OCI-LY3 (cell line): Measurements from ENCODE around the gene KIRREL1.

Source experiments
- H2AFZ ChIP-seq: fragments of 200-600, 300-600 bp; shearing (Covaris generic); 2 replicates; pipeline ENCODE4 v1.6.0; 2014; ENCODE audit warnings: antibody characterized with exemption, low read depth, low read length
- H3K27ac ChIP-seq: fragments of 200-600, 300-600 bp; sonication (generic); 2 replicates; pipeline ENCODE4 v1.5.1; 2014; ENCODE audit warnings: mild to moderate bottlenecking, low read length, moderate library complexity, mixed read lengths
- H3K27me3 ChIP-seq: fragments of 200-600, 300-600 bp; sonication (generic); 2 replicates; pipeline ENCODE4 v1.6.1; 2014; ENCODE audit warnings: low read depth, low read length, mixed read lengths
- H3K36me3 ChIP-seq: fragments of 200-600, 300-600 bp; sonication (generic); replicated peaks from 2 replicates; pipeline ENCODE3; 2014; ENCODE audit warnings: low read depth, low read length, mixed read lengths
- H3K4me1 ChIP-seq: fragments of 300-600, 200-600 bp; sonication (generic); 2 replicates; pipeline ENCODE4 v1.6.1; 2014; ENCODE audit warnings: low read length, mixed read lengths
- H3K4me2 ChIP-seq: fragments of 200-600, 300-600 bp; sonication (generic); 2 replicates; pipeline ENCODE4 v1.6.1; 2014; ENCODE audit warnings: low read length, mixed read lengths
- H3K4me3 ChIP-seq: fragments of 300-600, 200-600 bp; sonication (generic); 2 replicates; pipeline ENCODE4 v1.5.1; 2014; ENCODE audit warnings: antibody characterized with exemption, mild to moderate bottlenecking, low read length, moderate library complexity
- H3K79me2 ChIP-seq: fragments of 300-600, 200-600 bp; shearing (Covaris generic); 2 replicates; pipeline ENCODE4 v1.6.1; 2014; ENCODE audit warnings: mild to moderate bottlenecking, low read length, mixed read lengths
- H3K9ac ChIP-seq: fragments of 300-600, 200-600 bp; shearing (Covaris generic); 2 replicates; pipeline ENCODE4 v1.6.0; 2014; ENCODE audit warnings: mild to moderate bottlenecking, low read length, moderate library complexity
- H3K9me3 ChIP-seq: fragments of 200-600, 300-600 bp; shearing (Covaris generic); 2 replicates; pipeline ENCODE4 v1.6.1; 2014; ENCODE audit warnings: low read length, mixed read lengths; ENCODE audit not compliant: insufficient read depth
- H4K20me1 ChIP-seq: fragments of 200-600, 300-600 bp; sonication (generic); 2 replicates; pipeline ENCODE4 v1.6.1; 2016; ENCODE audit warnings: low read length, mixed read lengths; ENCODE audit not compliant: insufficient read depth
- CTCF ChIP-seq: fragments of 200-600, 300-600 bp; sonication (generic); IDR thresholded peaks from 2 replicates; pipeline ENCODE4 v1.5.1; 2014; ENCODE audit warnings: antibody characterized with exemption, low read length, low read depth
- EZH2phosphoT487 ChIP-seq: fragments of 200-600 bp; shearing (Covaris generic); IDR thresholded peaks from 2 replicates; pipeline ENCODE4 v1.6.1; 2018; ENCODE audit warnings: antibody characterized with exemption, mixed run types, low read depth

The KIRREL1 gene

GRCh38 chr1:158005224-158005623, 11.8 kb downstream of the KIRREL1 start:
- H4K20me1 ChIP-seq: no peaks in the 10 kb centered on the region
- H3K9ac ChIP-seq: no peak overlapping the region
- no peaks in the 10 kb centered on the region for H3K4me1 ChIP-seq
- TF ChIP-seq EZH2phosphoT487 (no peak), CTCF (no peak)
- peaks cover 62% of the 10 kb centered on the region for H3K27me3 ChIP-seq
- no peaks in the 10 kb centered on the region for H3K36me3 ChIP-seq
- no peak overlapping the region for H3K27ac ChIP-seq
- H2AFZ ChIP-seq: no peak overlapping the region
- H3K4me2 ChIP-seq: no peak overlapping the region
- H3K9me3 ChIP-seq: no peaks in the 10 kb centered on the region
- H3K4me3 ChIP-seq: no peak overlapping the region
- H3K79me2 ChIP-seq: no peaks in the 10 kb centered on the region

GRCh38 chr1:158007180-158007579, 13.7 kb downstream of the KIRREL1 start:
- Histone ChIP-seq H3K27ac (no peak overlapping the region), H3K36me3 (no peaks in the 10 kb centered on the region), H3K4me3 (no peak overlapping the region), H3K4me1 (no peaks in the 10 kb centered on the region), H3K9ac (no peak overlapping the region), H3K79me2 (no peaks in the 10 kb centered on the region), H3K9me3 (no peaks in the 10 kb centered on the region), H3K27me3 (peaks cover 62% of the 10 kb centered on the region), H3K4me2 (no peak overlapping the region), H2AFZ (no peak overlapping the region), H4K20me1 (no peaks in the 10 kb centered on the region)
- no peak for TF ChIP-seq CTCF
- no peak for TF ChIP-seq EZH2phosphoT487

GRCh38 chr1:158007667-158008386, 14.4 kb downstream of the KIRREL1 start:
- Histone ChIP-seq H3K27ac (no peak overlapping the region), H3K36me3 (no peaks in the 10 kb centered on the region), H3K9me3 (no peaks in the 10 kb centered on the region), H3K4me2 (no peak overlapping the region), H2AFZ (no peak overlapping the region), H3K9ac (no peak overlapping the region), H3K4me3 (no peak overlapping the region), H3K4me1 (no peaks in the 10 kb centered on the region), H3K79me2 (no peaks in the 10 kb centered on the region), H3K27me3 (peaks cover 67% of the 10 kb centered on the region), H4K20me1 (no peaks in the 10 kb centered on the region)
- TF ChIP-seq CTCF (no peak), EZH2phosphoT487 (no peak)

GRCh38 chr1:158008630-158009029, 15.2 kb downstream of the KIRREL1 start:
- no peaks in the 10 kb centered on the region for H3K79me2 ChIP-seq
- no peak overlapping the region for H3K4me3 ChIP-seq
- no peaks in the 10 kb centered on the region for H3K36me3 ChIP-seq
- no peaks in the 10 kb centered on the region for H3K4me1 ChIP-seq
- no peaks in the 10 kb centered on the region for H3K9me3 ChIP-seq
- peaks cover 67% of the 10 kb centered on the region for H3K27me3 ChIP-seq
- H2AFZ ChIP-seq: no peak overlapping the region
- H3K9ac ChIP-seq: no peak overlapping the region
- no peak overlapping the region for H3K27ac ChIP-seq
- no peak overlapping the region for H3K4me2 ChIP-seq
- no peaks in the 10 kb centered on the region for H4K20me1 ChIP-seq
- no peak for TF ChIP-seq EZH2phosphoT487
- no peak for TF ChIP-seq CTCF
